ENCODE data around the gene PCBD1. TPM values are rescaled to one million over a fixed set of nuclear protein-coding genes. Genes with fewer than 3 reads are reported as not detected.

PCBD1 gene
- total and polyA plus RNA-seq, 9 donors, result 25.5 to 104 (median 60.6) TPM

DNA sequence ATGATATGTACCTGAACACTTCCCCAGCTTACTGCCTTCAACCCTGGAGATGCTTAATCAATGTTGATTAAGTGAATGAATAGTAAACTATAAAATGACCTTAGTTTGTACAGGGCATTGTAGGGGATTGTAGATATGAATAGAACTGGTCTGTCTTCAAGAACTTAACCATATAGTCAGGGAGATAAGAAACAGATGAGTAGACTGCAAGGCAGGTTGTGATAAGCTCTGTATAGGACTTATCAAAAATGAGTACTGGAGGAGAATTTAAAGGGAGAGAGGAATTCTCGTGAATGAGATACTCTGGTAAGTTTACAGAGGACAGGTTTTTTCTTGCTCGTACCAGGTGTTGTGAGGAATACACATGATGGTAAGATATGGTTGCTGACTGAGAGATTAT, 45.0 kb downstream of the PCBD1 start:
- DNase-seq, result no peak
- 76 to 80% (median 77%) methylated on average over 2 of the region's 2 CpGs for WGBS, 3 donors
- Histone ChIP-seq H3K27ac (no peak overlapping the region), H3K36me3 (no peaks in the 10 kb centered on the region), H3K4me3 (no peak overlapping the region), H3K4me1 (ENCODE audit: insufficient read depth) (peaks cover 3% of the 10 kb centered on the region), H3K27me3 (no peaks in the 10 kb centered on the region), H3K9me3 (no peaks in the 10 kb centered on the region)
- no peak for TF ChIP-seq CTCF (IDR thresholded peaks at IDR 0.05)
- TF ChIP-seq POLR2A (IDR thresholded peaks at IDR 0.05), result no peak
- no peak for TF ChIP-seq EP300 (IDR thresholded peaks at IDR 0.05)
- intact Hi-C loops (cut with DNase I), result no loop called here

GRCh38 chr10:70840836-70841235, 47.5 kb downstream of the PCBD1 start:
- Histone ChIP-seq H3K4me1 (ENCODE audit: insufficient read depth) (peaks cover 3% of the 10 kb centered on the region), H3K36me3 (no peaks in the 10 kb centered on the region), H3K4me3 (no peak overlapping the region), H3K27ac (no peak overlapping the region), H3K9me3 (no peaks in the 10 kb centered on the region), H3K27me3 (no peaks in the 10 kb centered on the region)
- no peak for DNase-seq
- 87 to 97% (median 89%) methylated on average over 2 of the region's 2 CpGs for WGBS, 3 donors
- intact Hi-C loops (cut with DNase I), result no loop called here
- no peak for TF ChIP-seq EP300 (IDR thresholded peaks at IDR 0.05)
- no peak for TF ChIP-seq CTCF (IDR thresholded peaks at IDR 0.05)
- TF ChIP-seq POLR2A (IDR thresholded peaks at IDR 0.05), result no peak

DNA sequence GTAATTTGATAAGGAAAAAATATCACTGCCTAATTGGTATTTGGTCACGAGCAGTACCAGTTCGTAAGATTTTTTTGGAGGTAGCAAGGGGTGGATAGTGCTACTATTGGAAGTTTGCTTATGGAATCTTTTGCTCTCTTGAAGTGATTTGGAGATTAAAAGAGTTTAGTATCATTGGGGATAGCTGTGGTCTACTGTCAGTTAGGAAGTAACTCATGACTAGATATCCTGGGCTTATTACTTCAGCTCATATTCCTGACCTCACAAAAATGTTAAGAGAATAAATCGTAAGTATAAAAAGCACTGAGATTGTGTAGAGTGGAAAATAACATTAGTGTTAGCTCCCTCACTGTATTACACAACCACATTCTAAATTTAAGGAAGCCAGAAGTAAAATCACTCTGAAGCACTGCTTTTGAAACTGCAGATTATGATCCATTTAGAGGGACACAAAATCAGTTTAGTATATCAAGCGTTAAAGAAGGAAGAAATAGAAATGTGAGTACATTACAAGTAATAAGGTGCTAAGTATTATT, 50.0 kb downstream of the PCBD1 start:
- H3K4me1 ChIP-seq (ENCODE audit: insufficient read depth), result peaks cover under 1% of the 10 kb centered on the region
- no peak for DNase-seq
- 64 to 79% (median 71%) methylated on average over 4 of the region's 4 CpGs for WGBS, 3 donors
- intact Hi-C loops (cut with DNase I), result no loop called here
- no peak overlapping the region for H3K4me3 ChIP-seq
- TF ChIP-seq CTCF (IDR thresholded peaks at IDR 0.05) (no peak), POLR2A (IDR thresholded peaks at IDR 0.05) (no peak), EP300 (IDR thresholded peaks at IDR 0.05) (no peak)
- no peaks in the 10 kb centered on the region for H3K9me3 ChIP-seq
- no peak overlapping the region for H3K27ac ChIP-seq
- H3K36me3 ChIP-seq, result no peaks in the 10 kb centered on the region
- H3K27me3 ChIP-seq, result no peaks in the 10 kb centered on the region

DNA sequence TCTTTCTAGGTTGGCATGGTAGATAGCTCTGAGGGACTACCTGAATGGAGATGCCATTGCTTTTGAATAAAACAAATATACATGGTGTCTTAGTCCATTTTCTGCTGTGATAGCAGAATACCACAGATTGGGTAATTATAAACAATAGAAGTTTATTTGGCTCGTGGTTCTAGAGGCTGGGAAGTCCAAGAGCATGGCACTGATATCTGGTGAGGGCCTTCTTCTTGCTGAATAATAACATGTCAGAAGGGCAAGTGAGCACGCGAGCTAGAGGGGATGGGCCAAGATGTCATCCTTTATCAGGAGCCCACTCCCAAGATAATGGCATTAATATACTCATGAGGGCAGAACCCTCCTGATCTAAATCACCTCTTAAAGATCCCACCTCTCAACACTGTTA, 50.7 kb downstream of the PCBD1 start:
- no peak overlapping the region for H3K4me3 ChIP-seq
- 91 to 93% (median 92%) methylated on average over 3 of the region's 3 CpGs for WGBS, 3 donors
- no peaks in the 10 kb centered on the region for H3K27me3 ChIP-seq

More for the DNA sequence above, 50.7 kb downstream of the PCBD1 start:
- Histone ChIP-seq H3K36me3 (no peaks in the 10 kb centered on the region), H3K27ac (no peak overlapping the region), H3K4me1 (ENCODE audit: insufficient read depth) (peaks cover 3% of the 10 kb centered on the region), H3K9me3 (no peaks in the 10 kb centered on the region)
- intact Hi-C loops (cut with DNase I), result no loop called here
- TF ChIP-seq POLR2A (IDR thresholded peaks at IDR 0.05) (no peak), CTCF (IDR thresholded peaks at IDR 0.05) (no peak), EP300 (IDR thresholded peaks at IDR 0.05) (no peak)
- no peak for DNase-seq
